CD4-positive, CD25-positive, alpha-beta regulatory T cell (primary cell): ENCODE measurements around the gene MYD88. TPM values are rescaled to one million over a fixed set of nuclear protein-coding genes. Genes with fewer than 3 reads are reported as not detected.
"Not testable (repeated sequence)": the region's sequence is repeated elsewhere in the genome, so short reads cannot be mapped to it uniquely, and the experiment has no call there.

ENCODE experiments used
- ATAC-seq, 2 donors: fragments of 150-1000 bp; cut with Tn5 transposase; one replicate each; pipeline ENCODE4 v1.10.0; 2021; ENCODE audit warnings: low read depth in 2 of 2, moderate number of reproducible peaks in 2 of 2, moderate library complexity in 1 of 2
- DNase-seq, 3 donors: peaks; one replicate each; pipeline versions ENCODE4 v3.0.0 to v3.0.0-alpha.2; 2012 to 2022; ENCODE audit warnings: mixed read lengths in 1 of 3
- H3K27ac ChIP-seq: one replicate; pipeline ENCODE4 v1.7.0; 2013; ENCODE audit warnings: mild to moderate bottlenecking, low read length; ENCODE audit not compliant: insufficient read depth, poor library complexity, severe bottlenecking
- H3K27me3 ChIP-seq: one replicate; pipeline ENCODE4 v1.7.0; 2013; ENCODE audit warnings: low read length; ENCODE audit not compliant: control insufficient read depth, insufficient read depth
- H3K36me3 ChIP-seq: one replicate; pipeline ENCODE4 v1.7.0; 2013; ENCODE audit warnings: mild to moderate bottlenecking, low read length, moderate library complexity; ENCODE audit not compliant: control insufficient read depth, insufficient read depth
- H3K4me1 ChIP-seq: 2 replicates; pipeline ENCODE4 v1.7.0; 2013; ENCODE audit warnings: mild to moderate bottlenecking, low read length; ENCODE audit not compliant: insufficient read depth, control insufficient read depth, poor library complexity, severe bottlenecking
- H3K4me3 ChIP-seq: one replicate; pipeline ENCODE4 v1.7.0; 2013; ENCODE audit warnings: low read depth, mild to moderate bottlenecking, low read length, moderate library complexity
- H3K9me3 ChIP-seq, 2 experiments: 1 replicate in 1 of 2; 2 replicates in 1 of 2; pipeline ENCODE4 v1.7.0; 2013; ENCODE audit warnings: low read length in 2 of 2, mild to moderate bottlenecking in 1 of 2, moderate library complexity in 1 of 2; ENCODE audit not compliant: control insufficient read depth in 2 of 2
- H3K27ac Mint-ChIP-seq, 3 donors: one replicate each; pipeline ENCODE4 v1.8.0; 2020 to 2022; ENCODE audit warnings: mild to moderate bottlenecking in 3 of 3, mixed read lengths in 3 of 3, moderate library complexity in 2 of 3
- H3K27me3 Mint-ChIP-seq: one replicate; pipeline ENCODE4 v1.8.0; 2022; ENCODE audit warnings: mild to moderate bottlenecking, mixed read lengths
- H3K36me3 Mint-ChIP-seq: one replicate; pipeline ENCODE4 v1.8.0; 2020; ENCODE audit warnings: mixed read lengths
- H3K4me1 Mint-ChIP-seq, 4 donors: one replicate each; pipeline ENCODE4 v1.8.0; 2020 to 2022; ENCODE audit warnings: mixed read lengths in 4 of 4, mild to moderate bottlenecking in 1 of 4
- H3K4me3 Mint-ChIP-seq, 4 donors: one replicate each; pipeline ENCODE4 v1.8.0; 2020 to 2022; ENCODE audit warnings: mild to moderate bottlenecking in 4 of 4, mixed read lengths in 4 of 4, moderate library complexity in 3 of 4
- H3K9me3 Mint-ChIP-seq, 7 donors: one replicate each; pipeline ENCODE4 v1.8.0; 2020 to 2022; ENCODE audit warnings: mixed read lengths in 7 of 7, mild to moderate bottlenecking in 3 of 7, moderate library complexity in 2 of 7
- polyA plus RNA-seq, 4 donors: library from polyadenylated mRNA; unstranded; fragments of 300-500 nt; fragmentation: Illumina TruSeq; gene quantifications; one replicate each; pipeline ENCODE4 v1.2.3, GENCODE V29; 2021
- total RNA-seq: library from RNA; stranded (reverse); gene quantifications from one replicate; pipeline ENCODE4 v1.2.3, GENCODE V29; 2022

The MYD88 gene
- total and polyA plus RNA-seq, 5 donors from 2014 or later = 49.9 to 184 (median 126) TPM

- no peaks in the 10 kb centered on the region for H3K9me3 Mint-ChIP-seq
- no peaks in the 10 kb centered on the region for H3K27me3 Mint-ChIP-seq
- H3K36me3 Mint-ChIP-seq = peaks cover 28% of the 10 kb centered on the region
- H3K27me3 ChIP-seq = no peaks in the 10 kb centered on the region
- ATAC-seq (no peak), DNase-seq (no peak)
- peaks cover 30% of the 10 kb centered on the region for H3K4me1 ChIP-seq
- no peak overlapping the region for H3K4me3 ChIP-seq
- no peaks in the 10 kb centered on the region for H3K9me3 ChIP-seq
- H3K4me3 Mint-ChIP-seq = peak overlapping the region in 2 of 4 donors; percentile 44 to 50
- H3K36me3 ChIP-seq = peaks cover 52% of the 10 kb centered on the region
- H3K27ac ChIP-seq = no peak overlapping the region
- peaks cover 9 to 68% (median 41%) of the 10 kb centered on the region in 4 donors for H3K4me1 Mint-ChIP-seq
- peak overlapping the region in 2 of 3 donors; percentile 6 to 38 for H3K27ac Mint-ChIP-seq
Observed at GRCh38 chr3:38133209-38133556, 5.3 kb upstream of the MYD88 start.

- no peak for ATAC-seq
- peak overlapping the region in 3 of 4 donors; percentile 8 to 95 (median 57) for H3K4me3 Mint-ChIP-seq
- H3K27me3 Mint-ChIP-seq = no peaks in the 10 kb centered on the region
- H3K27me3 ChIP-seq = no peaks in the 10 kb centered on the region
- peak overlapping the region in 2 of 3 donors; percentile 28 to 45 for H3K27ac Mint-ChIP-seq
- no peaks in the 10 kb centered on the region for H3K9me3 Mint-ChIP-seq
- DNase-seq = no peak
- no peak overlapping the region for H3K27ac ChIP-seq
- H3K36me3 ChIP-seq = peaks cover 48% of the 10 kb centered on the region
- no peaks in the 10 kb centered on the region for H3K9me3 ChIP-seq
- peaks cover 32% of the 10 kb centered on the region for H3K4me1 ChIP-seq
- H3K4me1 Mint-ChIP-seq = peaks cover 9 to 70% (median 42%) of the 10 kb centered on the region in 4 donors
- no peak overlapping the region for H3K4me3 ChIP-seq
- H3K36me3 Mint-ChIP-seq = peaks cover 28% of the 10 kb centered on the region
Observed at GRCh38 chr3:38133557-38134405, 4.7 kb upstream of the MYD88 start.

GRCh38 chr3:38134517-38135143, 3.8 kb upstream of the MYD88 start:
- peak overlapping the region; percentile 95 to 100 (median 97) for H3K4me3 Mint-ChIP-seq
- Histone ChIP-seq H3K36me3 (peaks cover 40% of the 10 kb centered on the region), H3K4me1 (peaks cover 40% of the 10 kb centered on the region)
- peaks cover 20% of the 10 kb centered on the region for H3K36me3 Mint-ChIP-seq
- peak overlapping the region in 2 of 3 donors; percentile 70 to 96 for H3K27ac Mint-ChIP-seq
- not testable (repeated sequence) for H3K9me3 Mint-ChIP-seq, H3K9me3 ChIP-seq, H3K27me3 Mint-ChIP-seq, DNase-seq, H3K4me3 ChIP-seq, H3K27me3 ChIP-seq, ATAC-seq, H3K27ac ChIP-seq
- H3K4me1 Mint-ChIP-seq = peaks cover 9 to 77% (median 45%) of the 10 kb centered on the region in 4 donors

GRCh38 chr3:38135621-38136277, 2.7 kb upstream of the MYD88 start:
- not testable (repeated sequence) for H3K9me3 Mint-ChIP-seq, H3K27me3 ChIP-seq, ATAC-seq, H3K9me3 ChIP-seq, H3K27me3 Mint-ChIP-seq
- Mint-ChIP-seq H3K27ac (peak overlapping the region; percentile 29 to 96 (median 92)), H3K4me1 (peaks cover 9 to 82% (median 43%) of the 10 kb centered on the region in 4 donors), H3K4me3 (peak overlapping the region; percentile 95 to 100 (median 97)), H3K36me3 (peaks cover 17% of the 10 kb centered on the region)
- H3K27ac ChIP-seq = peak overlapping the region; percentile 85
- H3K36me3 ChIP-seq = peaks cover 32% of the 10 kb centered on the region
- H3K4me1 ChIP-seq = peaks cover 51% of the 10 kb centered on the region
- peak overlapping the region; percentile 75 for H3K4me3 ChIP-seq
- DNase-seq = peak in 2 of 3 donors; percentile 64 to 82

- Mint-ChIP-seq H3K9me3 (no peaks in the 10 kb centered on the region), H3K27ac (peak overlapping the region; percentile 29 to 96 (median 92)), H3K4me1 (peaks cover 9 to 87% (median 43%) of the 10 kb centered on the region in 4 donors), H3K4me3 (peak overlapping the region; percentile 95 to 100 (median 97)), H3K36me3 (peaks cover 21% of the 10 kb centered on the region), H3K27me3 (no peaks in the 10 kb centered on the region)
- ATAC-seq = no peak
- peak; percentile 11 to 34 (median 12) for DNase-seq
- H3K27ac ChIP-seq = peak overlapping the region; percentile 85
- peak overlapping the region; percentile 75 for H3K4me3 ChIP-seq
- H3K36me3 ChIP-seq = peaks cover 36% of the 10 kb centered on the region
- H3K27me3 ChIP-seq = no peaks in the 10 kb centered on the region
- no peaks in the 10 kb centered on the region for H3K9me3 ChIP-seq
- H3K4me1 ChIP-seq = peaks cover 51% of the 10 kb centered on the region
Observed at GRCh38 chr3:38136393-38136776, 2.1 kb upstream of the MYD88 start.

- Mint-ChIP-seq H3K27ac (peak within 1 kb of the TSS; percentile 96 to 98 (median 97)), H3K27me3 (no peaks in the 10 kb centered on the region), H3K4me1 (peaks cover 9 to 84% (median 43%) of the 10 kb centered on the region in 4 donors), H3K36me3 (peaks cover 21% of the 10 kb centered on the region), H3K9me3 (no peaks in the 10 kb centered on the region), H3K4me3 (peak within 1 kb of the TSS; percentile 95 to 100 (median 98))
- Histone ChIP-seq H3K27ac (peak within 1 kb of the TSS; percentile 85), H3K27me3 (no peaks in the 10 kb centered on the region), H3K9me3 (no peaks in the 10 kb centered on the region), H3K4me1 (peaks cover 51% of the 10 kb centered on the region), H3K36me3 (peaks cover 36% of the 10 kb centered on the region), H3K4me3 (peak within 1 kb of the TSS; percentile 83)
- peak; percentile 92 for ATAC-seq
- DNase-seq = peak; percentile 95 to 99 (median 97)
Observed at GRCh38 chr3:38136777-38137614, 1.5 kb upstream of the MYD88 start, which contains the start of gene ACAA1. Gene ACAA1 (minus strand): TSS chr3:38137127. CDS start chr3:38137035, 92 bp downstream.
